ENCODE results near the gene NUP58. TPM values are rescaled to one million over a fixed set of nuclear protein-coding genes. Genes with fewer than 3 reads are reported as not detected.

NUP58 gene
- total and polyA plus RNA-seq, 4 donors: 6.5 to 43.3 (median 16.0) TPM

DNA sequence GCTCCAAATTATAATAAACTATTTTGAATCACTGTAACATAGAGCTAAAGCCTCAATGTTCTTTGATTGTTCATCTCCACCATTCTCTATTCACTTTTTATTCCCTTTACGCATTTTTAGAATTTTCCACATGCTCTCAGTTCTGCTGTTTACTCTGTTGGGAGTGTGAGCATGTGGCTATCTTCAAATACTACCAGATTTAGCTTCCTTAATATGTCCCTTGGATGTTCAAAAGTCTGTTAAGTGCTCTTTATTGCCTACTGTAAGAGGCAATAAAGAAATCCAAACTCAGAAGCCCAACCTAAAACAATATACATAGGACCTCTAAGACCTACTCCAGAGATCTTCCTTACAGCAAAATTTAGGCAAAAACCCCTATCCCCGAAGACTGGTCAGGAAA, 48.7 kb upstream of the NUP58 start:
- H3K9me3 ChIP-seq (ENCODE audit: control insufficient read depth in 4 of 4, low read length in 3 of 4): no peaks in the 10 kb centered on the region
- H3K9ac ChIP-seq (ENCODE audit: low read depth in 1 of 2, low read length in 2 of 2): no peak overlapping the region
- no peaks in the 10 kb centered on the region for H3K27me3 ChIP-seq (ENCODE audit: control insufficient read depth in 4 of 4, insufficient read depth in 4 of 4, low read length in 3 of 4)
- peak overlapping the region in 1 of 2 donors; percentile 37 for H3K27ac ChIP-seq (ENCODE audit: low read depth in 1 of 2, low read length in 2 of 2)
- H3K4me1 ChIP-seq (ENCODE audit: control insufficient read depth in 4 of 4, insufficient read depth in 4 of 4, low read length in 3 of 4): peaks cover 4 to 11% (median 7%) of the 10 kb centered on the region in 4 donors
- no peak overlapping the region for H3K4me3 ChIP-seq (ENCODE audit: low read depth in 1 of 3, low read length in 3 of 3)
- TF ChIP-seq TAF1 (conservative IDR thresholded peaks at IDR 0.05) (no peak), SP1 (IDR thresholded peaks at IDR 0.05) (no peak), YY1 (IDR thresholded peaks at IDR 0.05) (no peak)
- TF ChIP-seq, protein P1, sequence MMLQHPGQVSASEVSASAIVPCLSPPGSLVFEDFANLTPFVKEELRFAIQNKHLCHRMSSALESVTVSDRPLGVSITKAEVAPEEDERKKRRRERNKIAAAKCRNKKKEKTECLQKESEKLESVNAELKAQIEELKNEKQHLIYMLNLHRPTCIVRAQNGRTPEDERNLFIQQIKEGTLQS (IDR thresholded peaks at IDR 0.05): no peak
- TF ChIP-seq, protein P2, sequence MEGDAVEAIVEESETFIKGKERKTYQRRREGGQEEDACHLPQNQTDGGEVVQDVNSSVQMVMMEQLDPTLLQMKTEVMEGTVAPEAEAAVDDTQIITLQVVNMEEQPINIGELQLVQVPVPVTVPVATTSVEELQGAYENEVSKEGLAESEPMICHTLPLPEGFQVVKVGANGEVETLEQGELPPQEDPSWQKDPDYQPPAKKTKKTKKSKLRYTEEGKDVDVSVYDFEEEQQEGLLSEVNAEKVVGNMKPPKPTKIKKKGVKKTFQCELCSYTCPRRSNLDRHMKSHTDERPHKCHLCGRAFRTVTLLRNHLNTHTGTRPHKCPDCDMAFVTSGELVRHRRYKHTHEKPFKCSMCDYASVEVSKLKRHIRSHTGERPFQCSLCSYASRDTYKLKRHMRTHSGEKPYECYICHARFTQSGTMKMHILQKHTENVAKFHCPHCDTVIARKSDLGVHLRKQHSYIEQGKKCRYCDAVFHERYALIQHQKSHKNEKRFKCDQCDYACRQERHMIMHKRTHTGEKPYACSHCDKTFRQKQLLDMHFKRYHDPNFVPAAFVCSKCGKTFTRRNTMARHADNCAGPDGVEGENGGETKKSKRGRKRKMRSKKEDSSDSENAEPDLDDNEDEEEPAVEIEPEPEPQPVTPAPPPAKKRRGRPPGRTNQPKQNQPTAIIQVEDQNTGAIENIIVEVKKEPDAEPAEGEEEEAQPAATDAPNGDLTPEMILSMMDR (IDR thresholded peaks at IDR 0.05; ENCODE audit: low read depth, low read length, missing input control): no peak
- 90% methylated on average over 2 of the region's 2 CpGs for WGBS
- no peak for DNase-seq (ENCODE audit: low spot score)
- H3K36me3 ChIP-seq (ENCODE audit: control insufficient read depth in 4 of 4, insufficient read depth in 3 of 4, low read depth in 1 of 4, low read length in 3 of 4): peaks cover 4 to 15% (median 8%) of the 10 kb centered on the region in 4 donors

DNA sequence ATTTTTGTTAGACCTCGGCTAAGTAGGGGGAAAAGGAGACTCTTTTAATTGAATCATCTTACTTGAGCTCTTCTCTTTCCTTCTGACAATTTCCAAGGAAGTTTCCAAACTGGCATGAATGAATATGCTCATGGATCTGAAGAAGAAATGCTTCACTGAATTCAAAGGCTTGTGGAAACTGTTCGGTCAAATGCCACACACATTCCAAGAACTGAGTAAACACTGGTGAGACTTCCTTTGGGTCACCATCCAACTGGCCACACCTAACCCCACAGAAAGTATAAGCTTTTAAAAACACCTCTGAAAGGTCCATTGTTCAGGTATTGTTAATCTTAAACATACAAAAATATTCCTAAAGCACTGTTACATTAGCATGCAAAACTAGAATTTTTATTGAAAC, 47.7 kb upstream of the NUP58 start:
- H3K4me1 ChIP-seq (ENCODE audit: control insufficient read depth in 4 of 4, insufficient read depth in 4 of 4, low read length in 3 of 4): peaks cover 4 to 11% (median 7%) of the 10 kb centered on the region in 4 donors
- no peak for DNase-seq (ENCODE audit: low spot score)
- H3K9me3 ChIP-seq (ENCODE audit: control insufficient read depth in 4 of 4, low read length in 3 of 4): no peaks in the 10 kb centered on the region
- H3K27ac ChIP-seq (ENCODE audit: low read depth in 1 of 2, low read length in 2 of 2): no peak overlapping the region
- TF ChIP-seq, protein P3, sequence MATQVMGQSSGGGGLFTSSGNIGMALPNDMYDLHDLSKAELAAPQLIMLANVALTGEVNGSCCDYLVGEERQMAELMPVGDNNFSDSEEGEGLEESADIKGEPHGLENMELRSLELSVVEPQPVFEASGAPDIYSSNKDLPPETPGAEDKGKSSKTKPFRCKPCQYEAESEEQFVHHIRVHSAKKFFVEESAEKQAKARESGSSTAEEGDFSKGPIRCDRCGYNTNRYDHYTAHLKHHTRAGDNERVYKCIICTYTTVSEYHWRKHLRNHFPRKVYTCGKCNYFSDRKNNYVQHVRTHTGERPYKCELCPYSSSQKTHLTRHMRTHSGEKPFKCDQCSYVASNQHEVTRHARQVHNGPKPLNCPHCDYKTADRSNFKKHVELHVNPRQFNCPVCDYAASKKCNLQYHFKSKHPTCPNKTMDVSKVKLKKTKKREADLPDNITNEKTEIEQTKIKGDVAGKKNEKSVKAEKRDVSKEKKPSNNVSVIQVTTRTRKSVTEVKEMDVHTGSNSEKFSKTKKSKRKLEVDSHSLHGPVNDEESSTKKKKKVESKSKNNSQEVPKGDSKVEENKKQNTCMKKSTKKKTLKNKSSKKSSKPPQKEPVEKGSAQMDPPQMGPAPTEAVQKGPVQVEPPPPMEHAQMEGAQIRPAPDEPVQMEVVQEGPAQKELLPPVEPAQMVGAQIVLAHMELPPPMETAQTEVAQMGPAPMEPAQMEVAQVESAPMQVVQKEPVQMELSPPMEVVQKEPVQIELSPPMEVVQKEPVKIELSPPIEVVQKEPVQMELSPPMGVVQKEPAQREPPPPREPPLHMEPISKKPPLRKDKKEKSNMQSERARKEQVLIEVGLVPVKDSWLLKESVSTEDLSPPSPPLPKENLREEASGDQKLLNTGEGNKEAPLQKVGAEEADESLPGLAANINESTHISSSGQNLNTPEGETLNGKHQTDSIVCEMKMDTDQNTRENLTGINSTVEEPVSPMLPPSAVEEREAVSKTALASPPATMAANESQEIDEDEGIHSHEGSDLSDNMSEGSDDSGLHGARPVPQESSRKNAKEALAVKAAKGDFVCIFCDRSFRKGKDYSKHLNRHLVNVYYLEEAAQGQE (IDR thresholded peaks at IDR 0.05): no peak
- peaks cover 4 to 15% (median 10%) of the 10 kb centered on the region in 4 donors for H3K36me3 ChIP-seq (ENCODE audit: control insufficient read depth in 4 of 4, insufficient read depth in 3 of 4, low read depth in 1 of 4, low read length in 3 of 4)
- WGBS: 57% methylated on average over 2 of the region's 2 CpGs
- no peak overlapping the region for H3K9ac ChIP-seq (ENCODE audit: low read depth in 1 of 2, low read length in 2 of 2)
- H3K4me3 ChIP-seq (ENCODE audit: low read depth in 1 of 3, low read length in 3 of 3): no peak overlapping the region
- no peaks in the 10 kb centered on the region for H3K27me3 ChIP-seq (ENCODE audit: control insufficient read depth in 4 of 4, insufficient read depth in 4 of 4, low read length in 3 of 4)

DNA sequence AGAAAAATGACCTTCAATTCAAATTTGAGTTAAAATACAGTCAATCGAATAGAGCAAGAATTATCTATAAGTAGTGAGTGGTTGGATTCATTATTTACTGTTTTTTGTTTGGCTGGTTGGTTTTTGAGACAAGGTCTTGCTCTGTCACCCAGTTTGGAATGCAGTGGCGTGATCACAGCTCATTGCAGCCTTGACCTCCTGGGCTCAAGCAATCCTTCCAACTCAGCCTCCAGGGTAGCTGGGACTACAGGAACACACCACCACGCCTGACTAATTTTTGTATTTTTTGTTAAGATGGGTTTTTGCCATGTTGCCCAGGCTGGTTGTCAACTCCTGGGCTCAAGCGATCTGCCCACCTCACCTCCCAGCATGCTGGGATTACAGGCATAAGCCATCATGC, 39.2 kb upstream of the NUP58 start:
- Histone ChIP-seq H3K9ac (ENCODE audit: low read depth in 1 of 2, low read length in 2 of 2) (no peak overlapping the region), H3K36me3 (ENCODE audit: control insufficient read depth in 4 of 4, insufficient read depth in 3 of 4, low read depth in 1 of 4, low read length in 3 of 4) (peaks cover 6 to 34% (median 24%) of the 10 kb centered on the region in 4 donors), H3K4me3 (ENCODE audit: low read depth in 1 of 3, low read length in 3 of 3) (no peak overlapping the region), H3K27me3 (ENCODE audit: control insufficient read depth in 4 of 4, insufficient read depth in 4 of 4, low read length in 3 of 4) (no peaks in the 10 kb centered on the region), H3K9me3 (ENCODE audit: control insufficient read depth in 4 of 4, low read length in 3 of 4) (no peaks in the 10 kb centered on the region), H3K27ac (ENCODE audit: low read depth in 1 of 2, low read length in 2 of 2) (no peak overlapping the region), H3K4me1 (ENCODE audit: control insufficient read depth in 4 of 4, insufficient read depth in 4 of 4, low read length in 3 of 4) (no peaks in the 10 kb centered on the region)
- DNase-seq (ENCODE audit: low spot score): no peak
- no peak for TF ChIP-seq JUND (IDR thresholded peaks at IDR 0.05)
- TF ChIP-seq SP1 (IDR thresholded peaks at IDR 0.05): no peak
- TF ChIP-seq, protein P2 (IDR thresholded peaks at IDR 0.05; ENCODE audit: low read depth, low read length, missing input control): no peak
- TF ChIP-seq YY1 (IDR thresholded peaks at IDR 0.05): no peak
- TF ChIP-seq, protein P3 (IDR thresholded peaks at IDR 0.05): no peak
- 94% methylated on average over 4 of the region's 4 CpGs for WGBS
